Measurements from ENCODE around the gene NFATC2. TPM values are rescaled to one million over a fixed set of nuclear protein-coding genes. Genes with fewer than 3 reads are reported as not detected.

The NFATC2 gene
- total RNA-seq, 4 donors from 2014 or later = 5.7 to 36.4 (median 12.0) TPM

- H3K36me3 ChIP-seq = no peaks in the 10 kb centered on the region
- no peak for DNase-seq
- no peaks in the 10 kb centered on the region for H3K4me1 ChIP-seq
- intact Hi-C loops (cut with DNase I; ENCODE audit: low total_unique reads) = no loop called here
- H3K27ac ChIP-seq = no peak overlapping the region
- H3K27me3 ChIP-seq = no peaks in the 10 kb centered on the region
- no peak overlapping the region for H3K4me3 ChIP-seq
- no peak for TF ChIP-seq CTCF (IDR thresholded peaks at IDR 0.05)
- no peak for TF ChIP-seq POLR2A (IDR thresholded peaks at IDR 0.05)
- no peaks in the 10 kb centered on the region for H3K9me3 ChIP-seq
Observed at GRCh38 chr20:51516855-51517254, 25.7 kb downstream of the NFATC2 start.

- Histone ChIP-seq H3K9me3 (no peaks in the 10 kb centered on the region), H3K4me3 (no peak overlapping the region), H3K36me3 (no peaks in the 10 kb centered on the region), H3K4me1 (no peaks in the 10 kb centered on the region), H3K27ac (no peak overlapping the region), H3K27me3 (no peaks in the 10 kb centered on the region)
- no peak for DNase-seq
- no peak for TF ChIP-seq CTCF (IDR thresholded peaks at IDR 0.05)
- intact Hi-C loops (cut with DNase I; ENCODE audit: low total_unique reads) = no loop called here
Observed at GRCh38 chr20:51514836-51515235, 27.7 kb downstream of the NFATC2 start.

GRCh38 chr20:51514249-51514648 is 28.3 kb downstream of the NFATC2 start:
- no peak for DNase-seq
- H3K27me3 ChIP-seq = no peaks in the 10 kb centered on the region
- no peaks in the 10 kb centered on the region for H3K36me3 ChIP-seq
- no peaks in the 10 kb centered on the region for H3K9me3 ChIP-seq
- no peak for TF ChIP-seq CTCF (IDR thresholded peaks at IDR 0.05)
- no peak for TF ChIP-seq POLR2A (IDR thresholded peaks at IDR 0.05)
- H3K4me3 ChIP-seq = no peak overlapping the region
- no peaks in the 10 kb centered on the region for H3K4me1 ChIP-seq
- intact Hi-C loops (cut with DNase I; ENCODE audit: low total_unique reads) = no loop called here
- no peak overlapping the region for H3K27ac ChIP-seq

GRCh38 chr20:51513545-51513944 is 29.0 kb downstream of the NFATC2 start:
- intact Hi-C loops (cut with DNase I; ENCODE audit: low total_unique reads) = no loop called here
- Histone ChIP-seq H3K27ac (no peak overlapping the region), H3K36me3 (no peaks in the 10 kb centered on the region), H3K4me1 (no peaks in the 10 kb centered on the region), H3K9me3 (no peaks in the 10 kb centered on the region), H3K4me3 (no peak overlapping the region), H3K27me3 (no peaks in the 10 kb centered on the region)
- no peak for TF ChIP-seq CTCF (IDR thresholded peaks at IDR 0.05)
- TF ChIP-seq POLR2A (IDR thresholded peaks at IDR 0.05) = no peak
- DNase-seq = no peak

GRCh38 chr20:51512645-51513044 is 29.9 kb downstream of the NFATC2 start:
- intact Hi-C loops (cut with DNase I; ENCODE audit: low total_unique reads) = no loop called here
- H3K27me3 ChIP-seq = no peaks in the 10 kb centered on the region
- no peak for TF ChIP-seq POLR2A (IDR thresholded peaks at IDR 0.05)
- TF ChIP-seq CTCF (IDR thresholded peaks at IDR 0.05) = no peak

More at GRCh38 chr20:51512645-51513044, 29.9 kb downstream of the NFATC2 start:
- H3K27ac ChIP-seq = no peak overlapping the region
- no peak overlapping the region for H3K4me3 ChIP-seq
- no peaks in the 10 kb centered on the region for H3K36me3 ChIP-seq
- no peaks in the 10 kb centered on the region for H3K9me3 ChIP-seq
- no peaks in the 10 kb centered on the region for H3K4me1 ChIP-seq
- no peak for DNase-seq

All from uterus (tissue), 4 donors.